SK-N-SH (cell line): ENCODE measurements around the gene GYPE. TPM values are rescaled to one million over a fixed set of nuclear protein-coding genes. Genes with fewer than 3 reads are reported as not detected.
"Not testable (repeated sequence)": the region's sequence is repeated elsewhere in the genome, so short reads cannot be mapped to it uniquely, and the experiment has no call there.

Experiments
- CTCF ChIA-PET: fragments of 300-600, 350-600 bp; formaldehyde crosslinking; extraction: SDS; loops from one replicate; lab custom pipeline; 2021; lab: Yijun Ruan, JAX
- POLR2A ChIA-PET: fragments of 350-600 bp; sonication (Branson Sonifier 250); formaldehyde crosslinking; extraction: SDS; loops from one replicate; lab custom pipeline; 2020; ENCODE audit warnings: antibody characterized with exemption, inconsistent platforms; lab: Yijun Ruan, JAX
- DNase-seq: peaks from one replicate; pipeline ENCODE4 v3.0.0; 2012
- H2AFZ ChIP-seq: fragments of 200-600 bp; sonication (generic); 2 replicates; pipeline ENCODE4 v1.8.1; 2016; ENCODE audit warnings: antibody characterized with exemption, mild to moderate bottlenecking, low read depth
- H3F3A ChIP-seq: fragments of 200-600 bp; sonication (generic); replicated peaks from 2 replicates; pipeline ENCODE3; 2016; ENCODE audit warnings: antibody characterized with exemption, mild to moderate bottlenecking; ENCODE audit not compliant: insufficient read depth
- H3K27ac ChIP-seq, 2 experiments: fragments of 200-500 bp in 1 of 2; fragments of 200-600 bp in 1 of 2; sonication (Bioruptor generic) in 1 of 2; sonication (generic), shearing (Covaris generic) in 1 of 2; 2 replicates each; pipeline versions ENCODE4 v1.5.1 to v1.6.1; 2014 to 2016; ENCODE audit warnings: low read depth in 2 of 2, inconsistent platforms in 1 of 2, low read length in 1 of 2, mild to moderate bottlenecking in 1 of 2, mixed read lengths in 1 of 2
- H3K27me3 ChIP-seq: fragments of 200-600 bp; sonication (generic), shearing (Covaris generic); 2 replicates; pipeline ENCODE4 v1.6.1; 2016; ENCODE audit warnings: mixed run types; ENCODE audit not compliant: insufficient read depth
- H3K36me3 ChIP-seq, 2 experiments: fragments of 200-500 bp in 1 of 2; fragments of 200-600 bp in 1 of 2; sonication (Bioruptor generic) in 1 of 2; sonication (generic) in 1 of 2; replicated peaks in 1 of 2; 2 replicates each; pipeline versions ENCODE3 to v1.5.1; 2014 to 2016; ENCODE audit warnings: low read length in 1 of 2, mild to moderate bottlenecking in 1 of 2; ENCODE audit not compliant: insufficient read depth in 2 of 2, control insufficient read depth in 1 of 2
- H3K4me1 ChIP-seq, 2 experiments: fragments of 200-500 bp in 1 of 2; fragments of 200-600 bp in 1 of 2; sonication (Bioruptor generic) in 1 of 2; sonication (generic), shearing (Covaris generic) in 1 of 2; 2 replicates each; pipeline versions ENCODE4 v1.5.1 to v1.6.1; 2014 to 2016; ENCODE audit warnings: low read depth in 1 of 2, low read length in 1 of 2, mixed run types in 1 of 2; ENCODE audit not compliant: insufficient read depth in 2 of 2, control insufficient read depth in 1 of 2
- H3K4me2 ChIP-seq: fragments of 200-600 bp; sonication (generic), shearing (Covaris generic); 2 replicates; pipeline ENCODE4 v1.6.1; 2017; ENCODE audit warnings: mixed run types
- H3K4me3 ChIP-seq, 2 experiments: fragments of 200-500 bp in 1 of 2; fragments of 200-600 bp in 1 of 2; sonication (Bioruptor generic) in 1 of 2; sonication (generic), shearing (Covaris generic) in 1 of 2; 2 replicates each; pipeline versions ENCODE4 v1.5.1 to v1.8.1; 2014 to 2016; ENCODE audit warnings: low read depth in 2 of 2, inconsistent platforms in 1 of 2, low read length in 1 of 2, mild to moderate bottlenecking in 1 of 2, mixed read lengths in 1 of 2, moderate library complexity in 1 of 2
- H3K79me2 ChIP-seq: fragments of 200-600 bp; sonication (generic); 2 replicates; pipeline ENCODE4 v1.8.1; 2017; ENCODE audit warnings: mild to moderate bottlenecking; ENCODE audit not compliant: insufficient read depth
- H3K9ac ChIP-seq: fragments of 200-600 bp; sonication (generic); 2 replicates; pipeline ENCODE4 v1.6.1; 2017; ENCODE audit warnings: mixed run types
- H3K9me2 ChIP-seq: fragments of 200-600 bp; sonication (generic); 2 replicates; pipeline ENCODE4 v1.6.1; 2017; ENCODE audit warnings: mixed run types
- H3K9me3 ChIP-seq: fragments of 200-600 bp; sonication (generic); 2 replicates; pipeline ENCODE4 v1.6.1; 2017; ENCODE audit warnings: mixed run types, mild to moderate bottlenecking, moderate library complexity
- H4K20me1 ChIP-seq: fragments of 200-600 bp; sonication (generic); 2 replicates; pipeline ENCODE4 v1.6.1; 2017; ENCODE audit warnings: mild to moderate bottlenecking, mixed run types; ENCODE audit not compliant: insufficient read depth
- EZH2phosphoT487 ChIP-seq: fragments of 200-600 bp; sonication (generic); IDR thresholded peaks from 2 replicates; pipeline ENCODE4 v1.6.1; 2017; ENCODE audit warnings: low read depth, mixed run types, mild to moderate bottlenecking, antibody characterized with exemption, moderate library complexity, borderline replicate concordance
- FOSL2 ChIP-seq: IDR thresholded peaks from 2 replicates; pipeline ENCODE4 v1.4.0; 2012; ENCODE audit warnings: low read depth, mild to moderate bottlenecking, moderate library complexity, borderline replicate concordance
- JUND ChIP-seq: IDR thresholded peaks from 2 replicates; pipeline ENCODE4 v1.4.0; 2012
- POLR2AphosphoS5 ChIP-seq: IDR thresholded peaks from 2 replicates; pipeline ENCODE4 v1.6.1; 2012; ENCODE audit warnings: low read depth, low read length
- RAD21 ChIP-seq: IDR thresholded peaks from 2 replicates; pipeline ENCODE4 v1.6.1; 2012; ENCODE audit warnings: mild to moderate bottlenecking, low read length
- SIN3A ChIP-seq: IDR thresholded peaks from 2 replicates; pipeline ENCODE4 v1.6.1; 2012; ENCODE audit warnings: low read depth, mild to moderate bottlenecking, low read length, moderate library complexity, borderline replicate concordance
- WGBS: methylation state at CpG from one replicate; pipeline ENCODE4 v1.1.6; 2017; ENCODE audit warnings: low lambda C conversion rate; 5-methylcytosine and 5-hydroxymethylcytosine counted together
- polyA plus RNA-seq, 3 experiments: library from polyadenylated mRNA; depleted of rRNA; stranded (reverse); fragments of >200 nt; gene quantifications; 2 replicates each; pipeline ENCODE4 v1.2.3, GENCODE V29; 2012

GYPE gene
- polyA plus RNA-seq, 1 of the 3 experiments (the other 2 are of a cell fraction), result 0.74 TPM

- H4K20me1 ChIP-seq, DNase-seq, H3K4me2 ChIP-seq, H3K9me2 ChIP-seq, H3K27ac ChIP-seq, H3K4me3 ChIP-seq, H3K4me1 ChIP-seq, H3K79me2 ChIP-seq, H3K36me3 ChIP-seq, H2AFZ ChIP-seq, H3K9ac ChIP-seq, H3F3A ChIP-seq, POLR2A ChIA-PET, H3K9me3 ChIP-seq, H3K27me3 ChIP-seq: not testable (repeated sequence)
- WGBS, result 6% methylated on average over 1 of the region's 1 CpG
- CTCF ChIA-PET, result interaction anchor here (0.6 kb wide), 1 partner anchor 97 kb away, joined by 3 read pairs; no protein-coding TSS in a partner anchor
Observed at GRCh38 chr4:143862716-143863115, 42.6 kb downstream of the GYPE start.

GRCh38 chr4:143858456-143858855, 46.9 kb downstream of the GYPE start:
- Histone ChIP-seq H3K36me3 (no peaks in the 10 kb centered on the region), H3F3A (peaks cover 4% of the 10 kb centered on the region), H3K4me3 (no peak overlapping the region), H3K4me2 (no peak overlapping the region), H3K4me1 (peaks cover 0 to 4% of the 10 kb centered on the region in 2 experiments; a peak in 1 of 4 replicates), H2AFZ (peak overlapping the region; percentile 65; the same call in 1 of the 2 replicates), H3K9me3 (no peaks in the 10 kb centered on the region), H3K27me3 (no peaks in the 10 kb centered on the region), H3K9me2 (no peaks in the 10 kb centered on the region), H3K79me2 (no peaks in the 10 kb centered on the region), H3K9ac (no peak overlapping the region), H4K20me1 (no peaks in the 10 kb centered on the region), H3K27ac (no peak overlapping the region; a peak in 1 of 4 replicates)
- WGBS, result 28% methylated on average over 1 of the region's 1 CpG
- no peak for DNase-seq
- ChIA-PET POLR2A (no interaction called here), CTCF (no interaction called here)
- TF ChIP-seq SIN3A, result no peak
- TF ChIP-seq FOSL2, result no peak
- no peak for TF ChIP-seq EZH2phosphoT487
- no peak for TF ChIP-seq RAD21
- no peak for TF ChIP-seq JUND
- TF ChIP-seq POLR2AphosphoS5, result no peak

- CTCF ChIA-PET, H3K9me3 ChIP-seq, H3K4me2 ChIP-seq, H3K36me3 ChIP-seq, POLR2A ChIA-PET, DNase-seq, H3K27me3 ChIP-seq, H3K79me2 ChIP-seq, H3K4me1 ChIP-seq, H3K9me2 ChIP-seq, H3K4me3 ChIP-seq, H4K20me1 ChIP-seq, H3K27ac ChIP-seq, H2AFZ ChIP-seq, H3K9ac ChIP-seq, H3F3A ChIP-seq: not testable (repeated sequence)
- WGBS, result 37% methylated on average over 6 of the region's 6 CpGs
Observed at GRCh38 chr4:143857391-143858336, 47.7 kb downstream of the GYPE start.
